ENCODE data around the gene LILRB1. TPM values are rescaled to one million over a fixed set of nuclear protein-coding genes. Genes with fewer than 3 reads are reported as not detected.

The LILRB1 gene
- total and polyA plus RNA-seq, 2 donors (not counting 3 experiments of a cell fraction or from before 2014, with no cell fraction given) = not detected

DNA sequence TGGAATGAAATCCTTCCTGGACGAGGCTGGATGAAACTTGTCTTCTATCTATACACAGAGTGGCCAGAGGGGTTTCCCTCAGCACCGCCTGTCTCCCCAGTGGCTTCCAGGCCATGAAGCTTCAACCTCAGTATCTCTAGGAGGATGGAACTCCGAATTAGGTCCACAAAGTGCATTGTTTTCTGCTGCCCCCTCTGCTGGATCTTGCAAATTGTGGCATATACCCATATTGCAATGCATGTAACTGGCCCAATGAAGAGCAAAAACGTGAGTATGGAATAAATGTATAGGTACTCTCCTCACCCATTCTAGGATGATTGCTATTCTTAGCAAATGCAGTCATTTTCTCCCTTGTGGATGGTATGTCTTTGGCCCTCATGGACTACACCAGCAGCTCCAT lies 17.8 kb downstream of the LILRB1 start:
- no TSS peak for BruUV-seq (replicated peaks)
- POLR2A ChIA-PET = no interaction called here

More for the DNA sequence above, 17.8 kb downstream of the LILRB1 start:
- Histone ChIP-seq H3K4me3 (replicated peaks in 1 of 3; ENCODE audit: insufficient read depth in 1 of 3, low read depth in 1 of 3, low read length in 3 of 3) (no peak overlapping the region), H2AFZ (ENCODE audit: low read depth, low read length) (no peak overlapping the region), H4K20me1 (replicated peaks; ENCODE audit: control insufficient read depth, extremely low read depth, insufficient read depth, low read length) (no peaks in the 10 kb centered on the region), H3K79me2 (ENCODE audit: control insufficient read depth, insufficient read depth, low read length) (no peaks in the 10 kb centered on the region), H3K9ac (replicated peaks; ENCODE audit: extremely low read depth, insufficient read depth, low read length) (no peak overlapping the region), H3K36me3 (ENCODE audit: control insufficient read depth in 2 of 2, extremely low read depth in 1 of 2, insufficient read depth in 2 of 2, low read length in 2 of 2) (no peaks in the 10 kb centered on the region), H3K9me3 (replicated peaks; ENCODE audit: control insufficient read depth, insufficient read depth, low read length) (no peaks in the 10 kb centered on the region), H3K4me2 (ENCODE audit: insufficient read depth, low read length) (no peak overlapping the region), H3K4me1 (ENCODE audit: control insufficient read depth, extremely low read depth, insufficient read depth, low read length) (no peaks in the 10 kb centered on the region), H3K27ac (ENCODE audit: insufficient read depth, low read depth, low read length) (no peak overlapping the region), H3K9me1 (replicated peaks; ENCODE audit: control insufficient read depth, extremely low read depth, insufficient read depth, low read length) (no peaks in the 10 kb centered on the region), H3K27me3 (ENCODE audit: control insufficient read depth in 2 of 2, insufficient read depth in 2 of 2, low read length in 2 of 2) (no peaks in the 10 kb centered on the region)
- dilution Hi-C loops (cut with MboI; ENCODE audit: extremely low pct_ligation_motif_present, low sequenced_read_pairs) (no loop called here), intact Hi-C loops (cut with micrococcal nuclease) (no loop called here)
- no peak for DNase-seq (ENCODE audit: low read depth, low spot score)
- no peak for FAIRE-seq
- no peak for TF ChIP-seq MYC (IDR thresholded peaks at IDR 0.05; ENCODE audit: low read depth, low read length)
- TF ChIP-seq, protein P1, sequence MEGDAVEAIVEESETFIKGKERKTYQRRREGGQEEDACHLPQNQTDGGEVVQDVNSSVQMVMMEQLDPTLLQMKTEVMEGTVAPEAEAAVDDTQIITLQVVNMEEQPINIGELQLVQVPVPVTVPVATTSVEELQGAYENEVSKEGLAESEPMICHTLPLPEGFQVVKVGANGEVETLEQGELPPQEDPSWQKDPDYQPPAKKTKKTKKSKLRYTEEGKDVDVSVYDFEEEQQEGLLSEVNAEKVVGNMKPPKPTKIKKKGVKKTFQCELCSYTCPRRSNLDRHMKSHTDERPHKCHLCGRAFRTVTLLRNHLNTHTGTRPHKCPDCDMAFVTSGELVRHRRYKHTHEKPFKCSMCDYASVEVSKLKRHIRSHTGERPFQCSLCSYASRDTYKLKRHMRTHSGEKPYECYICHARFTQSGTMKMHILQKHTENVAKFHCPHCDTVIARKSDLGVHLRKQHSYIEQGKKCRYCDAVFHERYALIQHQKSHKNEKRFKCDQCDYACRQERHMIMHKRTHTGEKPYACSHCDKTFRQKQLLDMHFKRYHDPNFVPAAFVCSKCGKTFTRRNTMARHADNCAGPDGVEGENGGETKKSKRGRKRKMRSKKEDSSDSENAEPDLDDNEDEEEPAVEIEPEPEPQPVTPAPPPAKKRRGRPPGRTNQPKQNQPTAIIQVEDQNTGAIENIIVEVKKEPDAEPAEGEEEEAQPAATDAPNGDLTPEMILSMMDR (IDR thresholded peaks at IDR 0.05; ENCODE audit: extremely low read depth in 1 of 2, insufficient read depth in 1 of 2, low read depth in 1 of 2, low read length in 2 of 2) = no peak
- no peak for TF ChIP-seq JUN (IDR thresholded peaks at IDR 0.05; ENCODE audit: borderline replicate concordance, insufficient read depth, insufficient read length, low read depth)
- TF ChIP-seq GATA2 (IDR thresholded peaks at IDR 0.05; ENCODE audit: insufficient read depth, insufficient read length, low read depth, low read length) = no peak
- TF ChIP-seq EZH2 (IDR thresholded peaks at IDR 0.05; ENCODE audit: borderline replicate concordance, low read depth, low read length, severe bottlenecking) = no peak
- no peak for TF ChIP-seq POLR2A (IDR thresholded peaks at IDR 0.05; ENCODE audit: low read depth, low read length)
- TF ChIP-seq, protein P2, sequence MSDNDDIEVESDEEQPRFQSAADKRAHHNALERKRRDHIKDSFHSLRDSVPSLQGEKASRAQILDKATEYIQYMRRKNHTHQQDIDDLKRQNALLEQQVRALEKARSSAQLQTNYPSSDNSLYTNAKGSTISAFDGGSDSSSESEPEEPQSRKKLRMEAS (IDR thresholded peaks at IDR 0.05; ENCODE audit: insufficient read depth, insufficient read length) = no peak
- no peak for TF ChIP-seq POLR2AphosphoS5 (IDR thresholded peaks at IDR 0.05; ENCODE audit: insufficient read depth, low read depth, low read length)
- TF ChIP-seq FOS (IDR thresholded peaks at IDR 0.05; ENCODE audit: borderline replicate concordance, insufficient read depth, low read length) = no peak
- CTCF ChIA-PET = no interaction called here
